ENCODE data around the gene ACTRT2.

ACTRT2 gene

DNA sequence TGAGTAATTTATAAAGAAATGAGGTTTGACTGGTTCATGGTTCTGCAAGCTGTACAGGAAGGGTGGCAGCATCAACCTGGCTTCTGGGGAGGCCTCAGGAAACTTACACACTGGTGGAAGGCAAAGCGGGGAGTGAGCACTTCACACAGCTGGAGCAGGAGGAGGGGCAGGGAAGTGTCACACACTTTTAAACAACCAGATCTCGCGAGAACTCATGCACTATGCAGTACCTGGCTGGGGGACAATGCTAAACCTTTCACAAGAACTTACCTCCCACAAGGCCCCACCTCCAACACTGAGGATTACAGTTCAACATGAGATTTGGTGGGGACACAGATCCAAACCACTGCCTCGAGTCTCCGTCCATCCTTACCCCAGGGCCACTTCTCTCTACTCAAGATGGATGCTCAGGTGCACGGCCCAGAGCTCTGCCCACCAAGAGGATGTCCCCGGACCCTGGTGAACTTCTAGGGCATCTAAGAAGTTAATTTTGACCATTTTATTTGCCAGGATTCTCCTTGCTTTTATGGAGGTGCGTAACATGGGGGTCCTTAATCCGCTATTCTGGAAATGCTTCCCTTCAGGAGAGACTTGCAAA is 22.7 kb upstream of the ACTRT2 start:
- peaks cover 15% of the 10 kb centered on the region; the same call in 1 of the 2 replicates for H3K27me3 ChIP-seq (ENCODE audit: control insufficient read depth, insufficient read depth, low read length)
- H3K4me1 ChIP-seq (ENCODE audit: control insufficient read depth, insufficient read depth, low read length): no peaks in the 10 kb centered on the region
- H3K4me3 ChIP-seq (ENCODE audit: low read depth, low read length): no peak overlapping the region
- H3K27ac ChIP-seq (ENCODE audit: low read depth, low read length): no peak overlapping the region
- H3K36me3 ChIP-seq (ENCODE audit: control insufficient read depth, insufficient read depth, low read length): no peaks in the 10 kb centered on the region
- H3K9me3 ChIP-seq (ENCODE audit: control insufficient read depth, insufficient read depth, low read depth, low read length): peaks cover 28% of the 10 kb centered on the region
- H3K9ac ChIP-seq (ENCODE audit: low read length): no peak overlapping the region

DNA sequence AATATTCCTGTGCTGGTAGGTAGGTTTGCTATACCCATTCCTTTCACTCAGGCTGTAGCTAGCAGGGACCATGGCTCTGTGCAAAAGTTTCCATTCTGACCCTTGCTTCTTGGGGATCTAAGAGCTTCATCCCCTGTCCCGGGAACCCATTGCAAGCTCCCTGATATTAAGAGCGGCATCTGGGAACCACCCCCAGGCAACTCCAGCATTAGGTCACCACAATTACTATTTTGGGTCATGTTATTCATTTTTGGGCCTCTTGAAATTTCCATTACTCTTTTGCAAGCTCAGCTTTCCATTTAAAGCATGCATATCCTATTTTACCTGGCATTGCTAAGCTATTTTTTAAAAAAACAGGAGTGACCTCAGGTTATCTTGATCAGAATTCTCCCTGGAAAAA is 22.1 kb upstream of the ACTRT2 start:
- no peak overlapping the region for H3K4me3 ChIP-seq (ENCODE audit: low read depth, low read length)
- H3K27ac ChIP-seq (ENCODE audit: low read depth, low read length): no peak overlapping the region
- no peak overlapping the region for H3K9ac ChIP-seq (ENCODE audit: low read length)
- peaks cover 22% of the 10 kb centered on the region for H3K9me3 ChIP-seq (ENCODE audit: control insufficient read depth, insufficient read depth, low read depth, low read length)
- no peaks in the 10 kb centered on the region for H3K36me3 ChIP-seq (ENCODE audit: control insufficient read depth, insufficient read depth, low read length)
- no peaks in the 10 kb centered on the region for H3K4me1 ChIP-seq (ENCODE audit: control insufficient read depth, insufficient read depth, low read length)
- H3K27me3 ChIP-seq (ENCODE audit: control insufficient read depth, insufficient read depth, low read length): peaks cover 15% of the 10 kb centered on the region; the same call in 1 of the 2 replicates

DNA sequence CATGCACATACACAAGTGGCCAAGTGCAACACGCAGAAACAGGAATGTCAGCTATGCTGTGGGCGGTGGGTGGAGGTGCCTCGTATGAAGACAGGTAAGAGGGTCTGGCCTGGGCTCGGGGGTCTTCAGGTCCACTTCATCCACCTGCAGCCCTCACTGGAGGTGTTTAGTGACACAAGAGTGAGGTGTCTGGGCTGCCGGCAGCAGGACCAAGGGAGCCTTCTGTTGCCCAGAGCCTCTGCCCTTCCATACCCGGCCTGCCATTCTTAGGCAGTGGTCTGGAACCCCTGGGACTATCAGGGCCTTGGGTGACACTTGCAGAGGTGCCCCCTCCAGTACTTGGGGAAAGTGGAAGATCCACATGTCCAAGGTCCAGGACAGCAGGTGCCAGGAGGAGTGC is 21.7 kb upstream of the ACTRT2 start:
- Histone ChIP-seq H3K9me3 (ENCODE audit: control insufficient read depth, insufficient read depth, low read depth, low read length) (peaks cover 18% of the 10 kb centered on the region), H3K4me1 (ENCODE audit: control insufficient read depth, insufficient read depth, low read length) (no peaks in the 10 kb centered on the region), H3K36me3 (ENCODE audit: control insufficient read depth, insufficient read depth, low read length) (no peaks in the 10 kb centered on the region), H3K4me3 (ENCODE audit: low read depth, low read length) (no peak overlapping the region), H3K27ac (ENCODE audit: low read depth, low read length) (no peak overlapping the region), H3K9ac (ENCODE audit: low read length) (no peak overlapping the region), H3K27me3 (ENCODE audit: control insufficient read depth, insufficient read depth, low read length) (peaks cover 18% of the 10 kb centered on the region)

DNA sequence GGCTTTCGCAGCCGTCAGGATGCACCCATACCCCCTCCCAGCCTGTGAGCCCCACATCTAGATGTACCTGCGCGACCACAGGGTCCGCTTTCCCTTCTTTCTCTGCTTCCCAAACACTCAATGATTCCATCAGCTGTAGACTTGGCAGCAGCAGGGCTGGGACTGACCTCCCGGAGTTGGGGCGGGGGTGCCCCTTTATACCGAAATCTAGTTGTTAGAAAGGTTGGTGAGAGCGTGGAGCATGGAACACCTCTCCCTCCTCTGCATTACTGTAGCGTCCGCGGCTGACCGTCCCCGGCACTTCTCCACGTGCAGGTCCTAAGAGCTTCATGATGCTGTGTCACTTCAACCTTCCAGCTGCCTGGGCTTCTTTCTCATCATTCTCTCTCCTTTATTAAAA is 21.1 kb upstream of the ACTRT2 start:
- H3K4me3 ChIP-seq (ENCODE audit: low read depth, low read length): no peak overlapping the region
- H3K27ac ChIP-seq (ENCODE audit: low read depth, low read length): no peak overlapping the region
- peaks cover 18% of the 10 kb centered on the region for H3K27me3 ChIP-seq (ENCODE audit: control insufficient read depth, insufficient read depth, low read length)
- H3K9ac ChIP-seq (ENCODE audit: low read length): no peak overlapping the region
- H3K9me3 ChIP-seq (ENCODE audit: control insufficient read depth, insufficient read depth, low read depth, low read length): peaks cover 16% of the 10 kb centered on the region
- H3K4me1 ChIP-seq (ENCODE audit: control insufficient read depth, insufficient read depth, low read length): no peaks in the 10 kb centered on the region
- no peaks in the 10 kb centered on the region for H3K36me3 ChIP-seq (ENCODE audit: control insufficient read depth, insufficient read depth, low read length)

- Histone ChIP-seq H3K4me1 (ENCODE audit: control insufficient read depth, insufficient read depth, low read length) (no peaks in the 10 kb centered on the region), H3K27me3 (ENCODE audit: control insufficient read depth, insufficient read depth, low read length) (peaks cover 18% of the 10 kb centered on the region), H3K9me3 (ENCODE audit: control insufficient read depth, insufficient read depth, low read depth, low read length) (peaks cover 13% of the 10 kb centered on the region; the same call in 1 of the 2 replicates), H3K4me3 (ENCODE audit: low read depth, low read length) (no peak overlapping the region), H3K27ac (ENCODE audit: low read depth, low read length) (no peak overlapping the region), H3K9ac (ENCODE audit: low read length) (no peak overlapping the region), H3K36me3 (ENCODE audit: control insufficient read depth, insufficient read depth, low read length) (no peaks in the 10 kb centered on the region)
Observed at GRCh38 chr1:3000671-3001470, 20.4 kb upstream of the ACTRT2 start.

- Histone ChIP-seq H3K9ac (ENCODE audit: low read length) (no peak overlapping the region), H3K4me3 (ENCODE audit: low read depth, low read length) (no peak overlapping the region), H3K27ac (ENCODE audit: low read depth, low read length) (no peak overlapping the region), H3K4me1 (ENCODE audit: control insufficient read depth, insufficient read depth, low read length) (no peaks in the 10 kb centered on the region), H3K36me3 (ENCODE audit: control insufficient read depth, insufficient read depth, low read length) (no peaks in the 10 kb centered on the region), H3K27me3 (ENCODE audit: control insufficient read depth, insufficient read depth, low read length) (peaks cover 18% of the 10 kb centered on the region), H3K9me3 (ENCODE audit: control insufficient read depth, insufficient read depth, low read depth, low read length) (peaks cover 18% of the 10 kb centered on the region)
Observed at GRCh38 chr1:3001471-3002348, 19.6 kb upstream of the ACTRT2 start.

DNA sequence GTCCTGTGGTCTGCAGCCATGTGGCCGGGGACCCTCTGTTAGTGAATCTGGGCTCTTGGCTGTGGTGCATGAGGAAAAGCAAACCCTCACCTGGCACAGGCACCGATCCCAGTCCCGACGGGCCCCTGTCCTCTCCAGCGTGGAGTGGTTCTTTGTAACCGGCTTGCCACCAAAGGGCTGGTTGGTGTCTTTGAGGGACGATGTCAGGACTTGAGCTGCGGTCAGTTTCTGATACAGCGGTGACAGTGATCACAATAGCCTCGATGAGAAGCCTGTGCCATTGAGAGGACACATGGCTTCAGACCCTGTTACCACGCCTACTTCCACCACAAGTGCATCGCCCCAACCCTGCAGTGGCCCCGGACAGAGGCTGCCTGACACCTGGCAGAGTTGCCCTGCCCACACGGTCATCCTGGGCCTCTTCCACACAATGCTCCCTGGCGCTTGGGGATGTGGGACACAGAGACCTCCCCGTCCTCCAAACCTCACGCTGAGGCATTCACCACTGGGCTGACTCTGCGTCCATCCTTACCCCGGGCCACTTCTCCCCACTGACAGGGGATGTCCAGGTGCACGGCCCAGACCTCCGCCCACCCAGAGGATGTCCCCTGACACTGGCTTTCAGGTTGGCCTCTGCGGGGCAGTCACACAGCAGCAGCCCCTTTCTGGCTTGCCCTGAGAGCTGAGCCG is 18.8 kb upstream of the ACTRT2 start:
- H3K36me3 ChIP-seq (ENCODE audit: control insufficient read depth, insufficient read depth, low read length): no peaks in the 10 kb centered on the region
- H3K27me3 ChIP-seq (ENCODE audit: control insufficient read depth, insufficient read depth, low read length): peaks cover 18% of the 10 kb centered on the region
- H3K4me3 ChIP-seq (ENCODE audit: low read depth, low read length): no peak overlapping the region
- no peak overlapping the region for H3K9ac ChIP-seq (ENCODE audit: low read length)
- H3K9me3 ChIP-seq (ENCODE audit: control insufficient read depth, insufficient read depth, low read depth, low read length): peaks cover 25% of the 10 kb centered on the region
- no peaks in the 10 kb centered on the region for H3K4me1 ChIP-seq (ENCODE audit: control insufficient read depth, insufficient read depth, low read length)
- no peak overlapping the region for H3K27ac ChIP-seq (ENCODE audit: low read depth, low read length)

DNA sequence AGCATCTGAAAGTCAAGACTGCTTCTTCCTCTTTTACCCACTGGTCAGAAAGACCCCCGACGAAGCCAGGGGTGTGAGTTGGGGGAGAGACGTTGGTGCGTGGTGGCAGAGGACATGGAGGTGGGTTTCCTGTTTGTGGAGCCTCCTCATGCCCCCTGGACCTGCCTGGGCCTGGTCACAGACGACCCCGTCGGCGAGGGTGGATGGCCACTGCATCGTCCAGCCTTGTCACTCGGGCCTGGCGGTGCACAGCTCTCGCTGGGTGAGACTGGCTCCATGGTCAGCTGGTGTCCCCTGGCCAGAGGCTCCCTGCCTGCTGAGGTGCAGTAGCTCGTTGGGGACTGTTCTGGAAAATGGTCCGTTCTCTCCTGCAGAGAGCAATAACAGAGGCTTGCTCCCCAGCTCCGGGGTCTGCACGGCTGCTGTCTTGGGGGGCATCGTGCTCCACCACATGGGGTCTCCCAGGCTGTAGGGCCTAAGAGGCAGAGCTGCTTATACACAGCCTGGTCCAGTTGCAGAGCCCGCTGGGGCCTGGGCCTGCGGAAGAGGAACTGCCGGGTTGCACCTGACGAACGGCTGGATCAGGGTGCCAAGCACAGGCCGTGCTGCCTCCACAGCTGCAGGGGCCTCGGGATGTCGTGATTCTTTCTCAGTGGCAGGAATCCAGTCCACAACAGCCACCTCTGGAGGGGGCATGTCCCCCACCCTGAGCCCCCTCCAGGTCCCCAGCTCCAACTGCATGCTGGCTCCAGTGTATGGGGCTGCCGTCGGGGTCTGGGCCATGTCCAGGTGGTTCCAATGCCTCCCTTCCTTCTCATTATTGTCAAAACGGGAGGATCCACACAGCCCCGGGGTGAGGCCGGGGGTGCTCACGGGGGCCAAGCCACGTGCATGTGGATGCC is 18.0 kb upstream of the ACTRT2 start:
- H3K36me3 ChIP-seq (ENCODE audit: control insufficient read depth, insufficient read depth, low read length): no peaks in the 10 kb centered on the region
- H3K9me3 ChIP-seq (ENCODE audit: control insufficient read depth, insufficient read depth, low read depth, low read length): peaks cover 27% of the 10 kb centered on the region
- no peak overlapping the region for H3K4me3 ChIP-seq (ENCODE audit: low read depth, low read length)
- H3K9ac ChIP-seq (ENCODE audit: low read length): no peak overlapping the region
- H3K4me1 ChIP-seq (ENCODE audit: control insufficient read depth, insufficient read depth, low read length): no peaks in the 10 kb centered on the region
- no peak overlapping the region for H3K27ac ChIP-seq (ENCODE audit: low read depth, low read length)
- peaks cover 15% of the 10 kb centered on the region for H3K27me3 ChIP-seq (ENCODE audit: control insufficient read depth, insufficient read depth, low read length)

GRCh38 chr1:3003941-3004270 is 17.4 kb upstream of the ACTRT2 start:
- Histone ChIP-seq H3K27me3 (ENCODE audit: control insufficient read depth, insufficient read depth, low read length) (peaks cover 10% of the 10 kb centered on the region), H3K9me3 (ENCODE audit: control insufficient read depth, insufficient read depth, low read depth, low read length) (peaks cover 31% of the 10 kb centered on the region)

More at GRCh38 chr1:3003941-3004270, 17.4 kb upstream of the ACTRT2 start:
- no peak overlapping the region for H3K4me3 ChIP-seq (ENCODE audit: low read depth, low read length)
- no peak overlapping the region for H3K27ac ChIP-seq (ENCODE audit: low read depth, low read length)
- no peak overlapping the region for H3K9ac ChIP-seq (ENCODE audit: low read length)
- H3K36me3 ChIP-seq (ENCODE audit: control insufficient read depth, insufficient read depth, low read length): no peaks in the 10 kb centered on the region
- no peaks in the 10 kb centered on the region for H3K4me1 ChIP-seq (ENCODE audit: control insufficient read depth, insufficient read depth, low read length)
